Thyroid gland (tissue), 4 donors: ENCODE results near the gene COX6A2. TPM values are rescaled to one million over a fixed set of nuclear protein-coding genes. Genes with fewer than 3 reads are reported as not detected.

ENCODE experiments used
- total RNA-seq, 4 donors: library from RNA; depleted of rRNA; stranded (reverse); fragments of >200 nt; gene quantifications; one replicate each; pipeline ENCODE4 v1.2.3, GENCODE V29; 2016

Gene COX6A2
- total RNA-seq, 4 donors from 2014 or later = not detected

Other genes with a start within 250 kb of the COX6A2 start
- gene FUS, start 248.2 kb downstream of the COX6A2 start, total RNA-seq = 10 to 100 TPM; 41.7 to 88.5 (median 70.5) TPM
- 10 to 100 TPM in 2 of 4 donors, 1 to 10 TPM in 2; 4.8 to 21.4 (median 12.4) TPM for gene PYCARD, start 225.6 kb downstream of the COX6A2 start, total RNA-seq
- under 1 TPM in 2 of 4 donors, not detected in 2; under 0.01 to 0.11 TPM for gene TRIM72, start 214.2 kb downstream of the COX6A2 start, total RNA-seq
- gene PYDC1, start 211.2 kb downstream of the COX6A2 start, total RNA-seq = not detected
- 1 to 10 TPM; 2.8 to 5.0 (median 4.0) TPM for gene ITGAM, start 168.4 kb downstream of the COX6A2 start, total RNA-seq
- gene ITGAX, start 73.2 kb downstream of the COX6A2 start, total RNA-seq = 1 to 10 TPM in 3 of 4 donors, under 1 TPM in 1; 0.11 to 3.2 (median 2.2) TPM
- not detected for gene ITGAD, start 35.0 kb downstream of the COX6A2 start, total RNA-seq
- gene ZNF843, start 14.4 kb upstream of the COX6A2 start, total RNA-seq = 1 to 10 TPM in 3 of 4 donors, under 1 TPM in 1; 0.40 to 1.8 (median 1.5) TPM
- 10 to 100 TPM; 13.2 to 18.0 (median 15.3) TPM for gene ARMC5, start 31.1 kb upstream of the COX6A2 start, total RNA-seq
- gene TGFB1I1, start 43.8 kb upstream of the COX6A2 start, total RNA-seq = 10 to 100 TPM; 11.0 to 23.5 (median 20.0) TPM
- gene SLC5A2, start 54.8 kb upstream of the COX6A2 start, total RNA-seq = under 1 TPM in 1 of 4 donors, not detected in 3; 0.33 TPM
- gene RUSF1, start 80.0 kb upstream of the COX6A2 start, total RNA-seq = 100 to 1,000 TPM in 3 of 4 donors, 10 to 100 TPM in 1; 77.8 to 136 (median 129) TPM
- not detected for gene AHSP, start 99.5 kb upstream of the COX6A2 start, total RNA-seq